Gastroesophageal sphincter (tissue), 4 donors: Measurements from ENCODE around the gene PPP1R3E. TPM values are rescaled to one million over a fixed set of nuclear protein-coding genes. Genes with fewer than 3 reads are reported as not detected.
A peak's percentile ranks its signal among the peaks of the same experiment; 100 is the strongest.

Experiments
- ATAC-seq: fragments of 150-250 bp; one replicate; pipeline ENCODE4 v1.9.1; 2016; ENCODE audit warnings: mild to moderate bottlenecking, moderate library complexity
- H3K27ac ChIP-seq, 4 donors: fragments of 200-600 bp; sonication (generic) in 3 of 4; 1 replicate in 3 of 4; 2 replicates in 1 of 4; pipeline ENCODE4 v1.5.1; 2016 to 2019
- H3K27me3 ChIP-seq: fragments of 200-600 bp; sonication (generic); one replicate; pipeline ENCODE4 v1.5.1; 2019
- H3K36me3 ChIP-seq, 2 donors: fragments of 200-600 bp; sonication (generic); one replicate each; pipeline ENCODE4 v1.5.1; 2019; ENCODE audit warnings: control low read depth in 1 of 2
- H3K4me1 ChIP-seq, 3 donors: fragments of 200-600 bp; sonication (generic); 1 replicate in 2 of 3; 2 replicates in 1 of 3; pipeline ENCODE4 v1.5.1; 2016 to 2019; ENCODE audit warnings: control low read depth in 2 of 3
- H3K4me3 ChIP-seq, 2 donors: fragments of 200-600 bp; sonication (generic); one replicate each; pipeline ENCODE4 v1.5.1; 2019; ENCODE audit warnings: mild to moderate bottlenecking in 1 of 2, moderate library complexity in 1 of 2
- H3K9me3 ChIP-seq, 3 donors: fragments of 200-600 bp; sonication (generic); one replicate each; pipeline ENCODE4 v1.5.1; 2017 to 2019; ENCODE audit warnings: control low read depth in 2 of 3
- CTCF ChIP-seq, 4 experiments: fragments of 200-600 bp in 2 of 4; fragments of 450-650 bp in 2 of 4; sonication (generic) in 1 of 4; IDR thresholded peaks; one replicate each; pipeline ENCODE4 v1.5.1; 2017 to 2019; ENCODE audit warnings: antibody characterized with exemption in 4 of 4, mild to moderate bottlenecking in 2 of 4, moderate library complexity in 2 of 4
- EP300 ChIP-seq: sonication (generic); formaldehyde crosslinking; IDR thresholded peaks from one replicate; pipeline ENCODE4 v1.6.1; 2017; ENCODE audit warnings: antibody characterized with exemption, mild to moderate bottlenecking
- POLR2A ChIP-seq, 2 donors: fragments of 450-650 bp; IDR thresholded peaks; one replicate each; pipeline ENCODE4 v1.6.1; 2017; ENCODE audit warnings: antibody characterized with exemption in 2 of 2, mild to moderate bottlenecking in 2 of 2, moderate library complexity in 1 of 2
- POLR2AphosphoS5 ChIP-seq: sonication (generic); formaldehyde crosslinking; IDR thresholded peaks from one replicate; pipeline ENCODE4 v1.6.1; 2017; ENCODE audit warnings: antibody characterized with exemption
- WGBS, 2 donors: methylation state at CpG; one replicate each; pipeline ENCODE4 v1.1.5; 2018; ENCODE audit warnings: low coverage in 1 of 2; 5-methylcytosine and 5-hydroxymethylcytosine counted together
- total RNA-seq, 4 donors: library from RNA; depleted of rRNA; stranded (reverse); fragments of >200 nt; gene quantifications; one replicate each; pipeline ENCODE4 v1.1.0, GENCODE V29; 2016

The PPP1R3E gene
- total RNA-seq, 4 donors from 2014 or later: 4.4 to 14.0 (median 7.2) TPM

- H3K4me1 ChIP-seq: peaks cover 0 to 48% (median 24%) of the 10 kb centered on the region in 3 donors
- no peak for ATAC-seq
- H3K4me3 ChIP-seq: no peak overlapping the region
- WGBS, 2 donors: 100% methylated on average over 1 of the region's 1 CpG; no CpG with 5 or more reads in 1 of the 2 donors
- peaks cover 0 to 52% of the 10 kb centered on the region in 2 donors for H3K36me3 ChIP-seq
- H3K27me3 ChIP-seq: no peaks in the 10 kb centered on the region
- TF ChIP-seq POLR2A (IDR thresholded peaks at IDR 0.05) (no peak), POLR2AphosphoS5 (no peak), CTCF (IDR thresholded peaks at IDR 0.05) (no peak), EP300 (no peak)
- H3K9me3 ChIP-seq: no peaks in the 10 kb centered on the region
- H3K27ac ChIP-seq: no peak overlapping the region
Measured at GRCh38 chr14:23310546-23310945, 7.9 kb upstream of the PPP1R3E start.

- H3K4me3 ChIP-seq: no peak overlapping the region
- H3K27me3 ChIP-seq: no peaks in the 10 kb centered on the region
- ATAC-seq: no peak
- TF ChIP-seq CTCF (IDR thresholded peaks at IDR 0.05) (no peak), POLR2AphosphoS5 (no peak), POLR2A (IDR thresholded peaks at IDR 0.05) (no peak), EP300 (no peak)
- peaks cover 0 to 55% (median 24%) of the 10 kb centered on the region in 3 donors for H3K4me1 ChIP-seq
- peak overlapping the region in 2 of 4 donors; percentile 90 for H3K27ac ChIP-seq
- WGBS, 2 donors: 69 to 80% methylated on average over 6 to 12 of the region's 17 CpGs
- no peaks in the 10 kb centered on the region for H3K9me3 ChIP-seq
- peaks cover 0 to 52% of the 10 kb centered on the region in 2 donors for H3K36me3 ChIP-seq
Measured at GRCh38 chr14:23308721-23309445, 6.2 kb upstream of the PPP1R3E start.

GRCh38 chr14:23307687-23308644 is 5.3 kb upstream of the PPP1R3E start:
- Histone ChIP-seq H3K27me3 (no peaks in the 10 kb centered on the region), H3K4me1 (peaks cover 0 to 62% (median 24%) of the 10 kb centered on the region in 3 donors), H3K4me3 (peak overlapping the region in 1 of 2 donors; percentile 81), H3K36me3 (peaks cover 0 to 52% of the 10 kb centered on the region in 2 donors), H3K9me3 (no peaks in the 10 kb centered on the region), H3K27ac (peak overlapping the region in 3 of 4 donors; percentile 90 to 95 (median 90))
- WGBS, 2 donors: 75% methylated on average over 12 of the region's 22 CpGs; no CpG with 5 or more reads in 1 of the 2 donors
- no peak for ATAC-seq
- TF ChIP-seq POLR2AphosphoS5 (no peak), POLR2A (IDR thresholded peaks at IDR 0.05) (no peak), CTCF (IDR thresholded peaks at IDR 0.05) (no peak), EP300 (no peak)

- H3K27me3 ChIP-seq: no peaks in the 10 kb centered on the region
- ATAC-seq: no peak
- H3K9me3 ChIP-seq: no peaks in the 10 kb centered on the region
- H3K36me3 ChIP-seq: peaks cover 0 to 46% of the 10 kb centered on the region in 2 donors
- peaks cover 0 to 67% (median 24%) of the 10 kb centered on the region in 3 donors for H3K4me1 ChIP-seq
- H3K4me3 ChIP-seq: peak overlapping the region; percentile 51 to 81
- TF ChIP-seq POLR2A (IDR thresholded peaks at IDR 0.05): no peak
- no peak for TF ChIP-seq CTCF (IDR thresholded peaks at IDR 0.05)
- no peak for TF ChIP-seq EP300
- no peak for TF ChIP-seq POLR2AphosphoS5
- 0 to 5% methylated on average over 3 to 5 of the region's 5 CpGs for WGBS, 2 donors
- H3K27ac ChIP-seq: peak overlapping the region; percentile 57 to 95 (median 90)
Measured at GRCh38 chr14:23307146-23307530, 4.5 kb upstream of the PPP1R3E start.
